K562 (cell line): ENCODE results near the gene IL17RB. TPM values are rescaled to one million over a fixed set of nuclear protein-coding genes. Genes with fewer than 3 reads are reported as not detected.

Source experiments
- ATAC-seq: fragments of 200-7000 bp; cut with Tn5 transposase; 3 replicates; pipeline ENCODE4 v1.9.1; 2020; ENCODE audit warnings: moderate library complexity
- BruUV-seq: library from RNA; stranded (reverse); fragments of 400-500 nt; replicated peaks from 2 replicates; lab custom pipeline; 2021; lab: Mats Ljungman, UMichigan
- CTCF ChIA-PET: fragments of 300-600 bp; formaldehyde crosslinking; extraction: SDS; loops from one replicate; lab custom pipeline; 2021; ENCODE audit warnings: low intra/inter-chr PET ratio; lab: Yijun Ruan, JAX
- POLR2A ChIA-PET: fragments of 300-600, 350-650 bp; sonication (Branson Sonifier 250); formaldehyde crosslinking; extraction: SDS; loops from one replicate; lab custom pipeline; 2021; ENCODE audit warnings: antibody characterized with exemption, inconsistent platforms; lab: Yijun Ruan, JAX
- DNase-seq, 4 experiments: peaks; one replicate each; pipeline versions ENCODE4 v3.0.0 to v3.0.0-alpha.2; 2011 to 2018; ENCODE audit warnings: low spot score in 3 of 4, mixed read lengths in 3 of 4; ENCODE audit errors: extremely low read depth in 1 of 4
- FAIRE-seq: peaks from 2 replicates; lab custom pipeline; 2011; peaks lifted over from hg19 to GRCh38; lab: Jason Lieb, UNC
- H2AFZ ChIP-seq: 2 replicates; pipeline ENCODE4 v1.6.0; 2011; ENCODE audit warnings: low read depth, low read length, control low read depth, inconsistent platforms
- H3K27ac ChIP-seq: fragments of 200-600 bp; 3 replicates; pipeline ENCODE4 v1.8.0; 2011; ENCODE audit warnings: low read depth, mild to moderate bottlenecking, control low read depth, inconsistent platforms, low read length, moderate library complexity, mixed read lengths; ENCODE audit errors: extremely low read depth
- H3K27me3 ChIP-seq, 2 experiments: fragments of 300-600 bp in 1 of 2; 2 replicates in 1 of 2; 3 replicates in 1 of 2; pipeline versions ENCODE4 v1.6.0 to v1.8.0; 2011; ENCODE audit warnings: inconsistent platforms in 2 of 2, low read length in 2 of 2, mild to moderate bottlenecking in 1 of 2, mixed read lengths in 1 of 2, moderate library complexity in 1 of 2; ENCODE audit not compliant: control insufficient read depth in 2 of 2, insufficient read depth in 2 of 2
- H3K36me3 ChIP-seq: fragments of 300-600 bp; 3 replicates; pipeline ENCODE4 v1.8.0; 2011; ENCODE audit warnings: mild to moderate bottlenecking, low read length, inconsistent platforms; ENCODE audit not compliant: control insufficient read depth, insufficient read depth
- H3K4me1 ChIP-seq, 2 experiments: fragments of 200-600 bp in 1 of 2; replicated peaks in 1 of 2; 2 replicates in 1 of 2; 3 replicates in 1 of 2; pipeline versions ENCODE4 v1.5.1 to v1.8.0; 2011; ENCODE audit warnings: inconsistent platforms in 2 of 2, low read length in 2 of 2, mild to moderate bottlenecking in 1 of 2, mixed read lengths in 1 of 2, moderate library complexity in 1 of 2; ENCODE audit not compliant: control insufficient read depth in 2 of 2, insufficient read depth in 2 of 2
- H3K4me2 ChIP-seq: 2 replicates; pipeline ENCODE4 v1.6.1; 2011; ENCODE audit warnings: low read length, control low read depth, inconsistent platforms, mixed read lengths; ENCODE audit not compliant: insufficient read depth
- H3K4me3 ChIP-seq: fragments of 200-600 bp; sonication (generic), shearing (Covaris generic); 2 replicates; pipeline ENCODE4 v1.5.1; 2016; ENCODE audit warnings: control low read depth, inconsistent platforms
- H3K79me2 ChIP-seq: fragments of 200-600 bp; 3 replicates; pipeline ENCODE4 v1.8.0; 2011; ENCODE audit warnings: low read length, inconsistent platforms; ENCODE audit not compliant: control insufficient read depth, insufficient read depth
- H3K9ac ChIP-seq, 2 experiments: 2 replicates each; pipeline versions ENCODE4 v1.6.0 to v1.6.1; 2011; ENCODE audit warnings: low read depth in 2 of 2, low read length in 2 of 2, control low read depth in 1 of 2, inconsistent platforms in 1 of 2, mild to moderate bottlenecking in 1 of 2, mixed read lengths in 1 of 2; ENCODE audit not compliant: insufficient read depth in 1 of 2
- H3K9me1 ChIP-seq: one replicate; pipeline ENCODE4 v1.6.0; 2011; ENCODE audit warnings: inconsistent platforms, mild to moderate bottlenecking, low read length, moderate library complexity; ENCODE audit not compliant: control insufficient read depth, insufficient read depth
- H3K9me3 ChIP-seq: replicated peaks from 2 replicates; pipeline ENCODE4 v1.5.1; 2011; ENCODE audit warnings: low read depth, low read length, inconsistent platforms; ENCODE audit not compliant: control insufficient read depth, insufficient read depth
- H4K20me1 ChIP-seq: replicated peaks from 2 replicates; pipeline ENCODE4 v1.6.1; 2011; ENCODE audit warnings: low read length, inconsistent platforms, mixed read lengths; ENCODE audit not compliant: control insufficient read depth, insufficient read depth
- CHD4 ChIP-seq: fragments of 200-600 bp; sonication (generic); IDR thresholded peaks from 3 replicates; pipeline ENCODE4 v1.6.1; 2012; ENCODE audit warnings: low read depth, mild to moderate bottlenecking, mixed read lengths, low read length, inconsistent platforms; ENCODE audit not compliant: insufficient read depth, insufficient replicate concordance, poor library complexity, severe bottlenecking
- E2F3 ChIP-seq: fragments of 250-450 bp; sonication (Bioruptor Pico); IDR thresholded peaks from 2 replicates; pipeline ENCODE4 v1.4.0; 2020; ENCODE audit warnings: mild to moderate bottlenecking
- ETS1 ChIP-seq: conservative IDR thresholded peaks from 2 replicates; pipeline ENCODE4 v1.6.1; 2011; ENCODE audit warnings: low read depth, mild to moderate bottlenecking, low read length; ENCODE audit not compliant: control insufficient read depth
- EWSR1 ChIP-seq: fragments of 450-650 bp; IDR thresholded peaks from 2 replicates; pipeline ENCODE4 v1.6.1; 2018; ENCODE audit warnings: borderline replicate concordance, mild to moderate bottlenecking, low read depth, moderate library complexity; ENCODE audit not compliant: partially characterized antibody
- FOSL1 ChIP-seq: fragments of 200-800 bp; sonication (Bioruptor generic); conservative IDR thresholded peaks from 2 replicates; pipeline ENCODE4 v1.6.1; 2016; ENCODE audit warnings: missing genetic modification characterization, missing compliant biosample characterization
- KLF16 ChIP-seq: IDR thresholded peaks from 2 replicates; pipeline ENCODE4 v1.6.1; 2016; ENCODE audit warnings: antibody characterized with exemption
- NFIX ChIP-seq: fragments of 250-450 bp; sonication (Bioruptor Pico); IDR thresholded peaks from 2 replicates; pipeline ENCODE4 v1.4.0; 2020; ENCODE audit warnings: low read depth, mild to moderate bottlenecking, moderate library complexity
- NR2F6 ChIP-seq: fragments of 450-650 bp; formaldehyde crosslinking; IDR thresholded peaks from 2 replicates; pipeline ENCODE4 v1.4.0; 2020; ENCODE audit warnings: mild to moderate bottlenecking
- SFPQ ChIP-seq: fragments of 200-400 bp; formaldehyde crosslinking; IDR thresholded peaks from 2 replicates; pipeline ENCODE4 v1.6.1; 2017; ENCODE audit warnings: mild to moderate bottlenecking, low read depth, low read length, moderate library complexity
- TBP ChIP-seq: optimal IDR thresholded peaks from 2 replicates; pipeline ENCODE3; 2011; ENCODE audit warnings: low read depth, low read length, improper control_type of control experiment
- ZNF23 ChIP-seq: fragments of 250-450 bp; sonication (Bioruptor Pico); IDR thresholded peaks from 2 replicates; pipeline ENCODE4 v1.4.0; 2020; ENCODE audit warnings: mild to moderate bottlenecking
- ZNF316 ChIP-seq: fragments of 450-650 bp; IDR thresholded peaks from 2 replicates; pipeline ENCODE4 v1.6.1; 2016
- WGBS: fragments of 100-300 bp; shearing (Covaris generic); methylation state at CpG from one replicate; pipeline ENCODE4 v1.1.6; 2016; ENCODE audit warnings: low coverage, mixed read lengths; ENCODE audit not compliant: insufficient coverage; ENCODE audit errors: missing lambda C conversion rate; 5-methylcytosine and 5-hydroxymethylcytosine counted together
- in situ Hi-C: fragments of 300-500 bp; cut with MboI; formaldehyde crosslinking; loops from 4 replicates; pipeline ENCODE4 v1.15.0; 2018; ENCODE audit warnings: inconsistent platforms, mixed read lengths
- intact Hi-C: fragments of 100-400 bp; cut with micrococcal nuclease; formaldehyde crosslinking; loops from 2 replicates; pipeline ENCODE4 v1.14.2; 2022
- polyA plus RNA-seq, 8 experiments: library from polyadenylated mRNA; depleted of rRNA in 4 of 8; stranded (reverse) in 5 of 8; unstranded in 3 of 8; fragments of >200 nt; fragmentation: Nextera tagmentation in 2 of 8; fragmentation: Illumina TruSeq in 1 of 8; extraction: Ambion mirVana in 2 of 8; extraction: Trizol in 1 of 8; gene quantifications; 2 replicates each; pipeline versions ENCODE4 v1.2.1 to v1.2.3, GENCODE V29; 2011 to 2014; ENCODE audit warnings: inconsistent platforms in 1 of 8, missing spikeins in 1 of 8
- total RNA-seq, 7 experiments: library from RNA; depleted of rRNA in 6 of 7; stranded (reverse); fragments of >200 nt in 6 of 7; fragmentation: Illumina TruSeq in 2 of 7; extraction: Trizol in 2 of 7; gene quantifications; 2 replicates each; pipeline versions ENCODE4 v1.2.1 to v1.2.3, GENCODE V29; 2011 to 2021; ENCODE audit warnings: low replicate concordance in 1 of 7

Gene IL17RB
- total and polyA plus RNA-seq, 9 of the 15 experiments (the other 6 are each of a cell fraction or from before 2014, with no cell fraction given) = 1.1 to 4.1 (median 1.7) TPM

GRCh38 chr3:53862241-53862640, 15.9 kb downstream of the IL17RB start (continued):
- no peak for TF ChIP-seq SFPQ

GRCh38 chr3:53863145-53863544, 16.8 kb downstream of the IL17RB start:
- CTCF ChIA-PET = no interaction called here
- intact Hi-C loops = no loop called here
- ATAC-seq (no peak), FAIRE-seq (no peak), DNase-seq (no peak)
- H3K27ac ChIP-seq = no peak overlapping the region
- no peaks in the 10 kb centered on the region for H3K4me1 ChIP-seq
- no peaks in the 10 kb centered on the region for H3K9me1 ChIP-seq
- H3K4me3 ChIP-seq = no peak overlapping the region
- H3K79me2 ChIP-seq = no peaks in the 10 kb centered on the region
- no peak overlapping the region for H2AFZ ChIP-seq
- H3K4me2 ChIP-seq = no peak overlapping the region
- no peak for TF ChIP-seq ZNF316
- TF ChIP-seq NR2F6 = no peak
- TF ChIP-seq TBP = no peak
- no peak for TF ChIP-seq FOSL1
- no peak for TF ChIP-seq ETS1
- TF ChIP-seq NFIX (CRISPR knock-in tag) = no peak
- TF ChIP-seq CHD4 = no peak
- no peak for TF ChIP-seq KLF16
- no peak for TF ChIP-seq ZNF23
- TF ChIP-seq E2F3 (CRISPR knock-in tag) = no peak
- TF ChIP-seq EWSR1 = no peak
- POLR2A ChIA-PET = no interaction called here
- BruUV-seq = no TSS peak
- WGBS = no CpG with 5 or more reads among the region's 1 CpG
- H3K27me3 ChIP-seq = no peaks in the 10 kb centered on the region
- peaks cover 26% of the 10 kb centered on the region; the same call in 1 of the 3 replicates for H3K36me3 ChIP-seq
- no peaks in the 10 kb centered on the region for H4K20me1 ChIP-seq
- H3K9me3 ChIP-seq = no peaks in the 10 kb centered on the region
- in situ Hi-C loops = no loop called here
- H3K9ac ChIP-seq = no peak overlapping the region
